ENCODE results near the gene FOXRED1. TPM values are rescaled to one million over a fixed set of nuclear protein-coding genes. Genes with fewer than 3 reads are reported as not detected.

The FOXRED1 gene
- total and polyA plus RNA-seq, 9 of the 15 experiments (the other 6 are each of a cell fraction or from before 2014, with no cell fraction given): 14.1 to 94.4 (median 53.1) TPM

GRCh38 chr11:126303623-126304456 is 34.9 kb downstream of the FOXRED1 start, which contains the start of gene DCPS (continued):
- TF ChIP-seq GATA2 (CRISPR knock-in tag; IDR thresholded peaks at IDR 0.05) (no peak), RHOXF2B (CRISPR knock-in tag; conservative IDR thresholded peaks at IDR 0.05) (no peak), TAF7 (tag; IDR thresholded peaks at IDR 0.05) (peak; percentile 62), HNRNPLL (IDR thresholded peaks at IDR 0.05; ENCODE audit: low read depth, low read length, poor library complexity, severe bottlenecking) (peak; percentile 77), KLF10 (CRISPR knock-in tag; IDR thresholded peaks at IDR 0.05) (no peak), ZNF184 (CRISPR knock-in tag; IDR thresholded peaks at IDR 0.05) (no peak), MBD2 (IDR thresholded peaks at IDR 0.05; ENCODE audit: borderline replicate concordance, low read depth) (peak; percentile 76; the same call in 1 of the 2 replicates), ZBTB9 (CRISPR knock-in tag; IDR thresholded peaks at IDR 0.05) (no peak), JUNB (CRISPR knock-in tag; conservative IDR thresholded peaks at IDR 0.05) (no peak), ZNF318 (IDR thresholded peaks at IDR 0.05; ENCODE audit: borderline replicate concordance in 1 of 2, low read depth in 1 of 2) (no peak), ZNF253 (CRISPR knock-in tag; conservative IDR thresholded peaks at IDR 0.05) (no peak), RNF219 (CRISPR knock-in tag; IDR thresholded peaks at IDR 0.05) (no peak), OTX1 (CRISPR knock-in tag; IDR thresholded peaks at IDR 0.05) (no peak), E2F1 (CRISPR knock-in tag; IDR thresholded peaks at IDR 0.05) (peak; percentile 76)

Data from K562 (cell line).